ENCODE data around the gene OR9A2.

DNA sequence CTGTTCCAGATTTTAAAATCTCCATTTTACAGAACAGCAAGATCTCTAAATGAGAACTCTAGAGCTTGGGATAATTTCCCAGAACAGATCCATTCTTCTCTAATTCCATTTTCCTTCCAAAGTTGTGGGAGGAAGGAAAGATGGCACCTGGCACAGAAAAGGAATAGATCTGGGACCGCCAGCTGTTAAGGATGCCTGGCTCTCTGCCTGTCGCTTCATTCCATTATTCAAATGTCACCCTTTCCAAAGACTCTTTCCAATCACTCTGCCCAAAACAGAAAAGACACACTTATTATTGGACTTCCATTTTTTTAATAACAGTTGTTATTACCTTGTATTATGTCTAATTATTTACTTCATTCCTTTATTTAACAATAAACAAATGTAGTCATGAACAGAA lies 751 bp upstream of the OR9A2 start:
- TF ChIP-seq, protein P1, sequence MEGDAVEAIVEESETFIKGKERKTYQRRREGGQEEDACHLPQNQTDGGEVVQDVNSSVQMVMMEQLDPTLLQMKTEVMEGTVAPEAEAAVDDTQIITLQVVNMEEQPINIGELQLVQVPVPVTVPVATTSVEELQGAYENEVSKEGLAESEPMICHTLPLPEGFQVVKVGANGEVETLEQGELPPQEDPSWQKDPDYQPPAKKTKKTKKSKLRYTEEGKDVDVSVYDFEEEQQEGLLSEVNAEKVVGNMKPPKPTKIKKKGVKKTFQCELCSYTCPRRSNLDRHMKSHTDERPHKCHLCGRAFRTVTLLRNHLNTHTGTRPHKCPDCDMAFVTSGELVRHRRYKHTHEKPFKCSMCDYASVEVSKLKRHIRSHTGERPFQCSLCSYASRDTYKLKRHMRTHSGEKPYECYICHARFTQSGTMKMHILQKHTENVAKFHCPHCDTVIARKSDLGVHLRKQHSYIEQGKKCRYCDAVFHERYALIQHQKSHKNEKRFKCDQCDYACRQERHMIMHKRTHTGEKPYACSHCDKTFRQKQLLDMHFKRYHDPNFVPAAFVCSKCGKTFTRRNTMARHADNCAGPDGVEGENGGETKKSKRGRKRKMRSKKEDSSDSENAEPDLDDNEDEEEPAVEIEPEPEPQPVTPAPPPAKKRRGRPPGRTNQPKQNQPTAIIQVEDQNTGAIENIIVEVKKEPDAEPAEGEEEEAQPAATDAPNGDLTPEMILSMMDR (IDR thresholded peaks at IDR 0.05) = no peak
- TF ChIP-seq POLR2A (IDR thresholded peaks at IDR 0.05) = no peak

Measured in body of pancreas (tissue), 4 donors.